Myocyte (in vitro differentiated cells): ENCODE results near the gene CACNA2D3. TPM values are rescaled to one million over a fixed set of nuclear protein-coding genes. Genes with fewer than 3 reads are reported as not detected.

Source experiments
- DNase-seq: peaks from one replicate; pipeline ENCODE4 v3.0.0-alpha.2; 2012; ENCODE audit warnings: low read depth
- total RNA-seq: library from RNA; depleted of rRNA; stranded (reverse); fragments of >200 nt; gene quantifications from 2 replicates; pipeline ENCODE4 v1.2.3, GENCODE V29; 2014

The CACNA2D3 gene
- total RNA-seq, 1 donor from 2014 or later: 0.11 TPM

GRCh38 chr3:54264050-54264449 is 141.7 kb downstream of the CACNA2D3 start:
- no peak for DNase-seq

GRCh38 chr3:54270816-54271526 is 148.6 kb downstream of the CACNA2D3 start:
- no peak for DNase-seq

- DNase-seq: no peak
These were observed 151.4 kb downstream of the CACNA2D3 start for GRCh38 chr3:54273791-54274190.

- no peak for DNase-seq
These were observed 152.3 kb downstream of the CACNA2D3 start for GRCh38 chr3:54274607-54275006.

GRCh38 chr3:54279005-54279583 is 156.7 kb downstream of the CACNA2D3 start:
- no peak for DNase-seq

- DNase-seq: no peak
These were observed 161.1 kb downstream of the CACNA2D3 start for GRCh38 chr3:54283470-54283869.

GRCh38 chr3:54294214-54294613 is 171.9 kb downstream of the CACNA2D3 start:
- no peak for DNase-seq

GRCh38 chr3:54296531-54296930 is 174.2 kb downstream of the CACNA2D3 start:
- no peak for DNase-seq

GRCh38 chr3:54299169-54299935 is 177.0 kb downstream of the CACNA2D3 start:
- DNase-seq: no peak

GRCh38 chr3:54303517-54304375 is 181.4 kb downstream of the CACNA2D3 start:
- DNase-seq: no peak

- DNase-seq: no peak
These were observed 182.5 kb downstream of the CACNA2D3 start for GRCh38 chr3:54304877-54305276.

- no peak for DNase-seq
These were observed 183.2 kb downstream of the CACNA2D3 start for GRCh38 chr3:54305409-54306099.

GRCh38 chr3:54307566-54308180 is 185.3 kb downstream of the CACNA2D3 start:
- DNase-seq: no peak

GRCh38 chr3:54309601-54310000 is 187.2 kb downstream of the CACNA2D3 start:
- DNase-seq: no peak

GRCh38 chr3:54311211-54311747 is 188.9 kb downstream of the CACNA2D3 start:
- DNase-seq: no peak

GRCh38 chr3:54312156-54312899 is 190.0 kb downstream of the CACNA2D3 start:
- no peak for DNase-seq

- no peak for DNase-seq
These were observed 191.1 kb downstream of the CACNA2D3 start for GRCh38 chr3:54313418-54313817.

- no peak for DNase-seq
These were observed 199.2 kb downstream of the CACNA2D3 start for GRCh38 chr3:54321520-54321919.

- DNase-seq: no peak
These were observed 200.0 kb downstream of the CACNA2D3 start for GRCh38 chr3:54322354-54322753.
